Esophagus squamous epithelium (tissue), 5 donors: ENCODE measurements around the gene SYDE2. TPM values are rescaled to one million over a fixed set of nuclear protein-coding genes. Genes with fewer than 3 reads are reported as not detected.

Experiments
- DNase-seq: peaks from one replicate; lab custom pipeline; 2025; lab: John Stamatoyannopoulos, UW
- H3K27ac ChIP-seq, 4 donors: fragments of 200-600 bp; sonication (generic); one replicate each; pipeline ENCODE4 v1.5.1; 2016 to 2019; ENCODE audit warnings: mild to moderate bottlenecking in 1 of 4
- H3K27me3 ChIP-seq, 4 donors: fragments of 200-600 bp; sonication (generic); 1 replicate in 3 of 4; 2 replicates in 1 of 4; pipeline versions ENCODE4 v1.5.1 to v1.6.0; 2017 to 2021; ENCODE audit warnings: antibody characterized with exemption in 1 of 4
- H3K36me3 ChIP-seq, 3 donors: fragments of 200-600 bp; sonication (generic); one replicate each; pipeline ENCODE4 v1.5.1; 2016 to 2019
- H3K4me1 ChIP-seq, 3 donors: fragments of 200-600 bp; sonication (generic); one replicate each; pipeline ENCODE4 v1.5.1; 2017 to 2019
- H3K4me3 ChIP-seq, 4 donors: fragments of 200-600 bp; sonication (generic); 1 replicate in 3 of 4; 2 replicates in 1 of 4; pipeline ENCODE4 v1.5.1; 2016 to 2019; ENCODE audit warnings: mild to moderate bottlenecking in 2 of 4, moderate library complexity in 1 of 4
- H3K9me3 ChIP-seq, 3 donors: fragments of 200-600 bp; sonication (generic); one replicate each; pipeline ENCODE4 v1.5.1; 2016 to 2019
- POLR2A ChIP-seq, 4 donors: fragments of 450-650 bp; IDR thresholded peaks; one replicate each; pipeline ENCODE4 v1.6.1; 2017; ENCODE audit warnings: antibody characterized with exemption in 4 of 4, mild to moderate bottlenecking in 4 of 4, moderate library complexity in 3 of 4
- WGBS, 2 donors: methylation state at CpG; one replicate each; pipeline ENCODE4 v1.1.5; 2018; 5-methylcytosine and 5-hydroxymethylcytosine counted together
- intact Hi-C: fragments of 100-400 bp; cut with DNase I; formaldehyde crosslinking; loops from one replicate; pipeline ENCODE4 v1.15.0; 2022
- total RNA-seq, 4 donors: library from RNA; depleted of rRNA; stranded (reverse); fragments of >200 nt; gene quantifications; one replicate each; pipeline ENCODE4 v1.1.0, GENCODE V29; 2016
- TF ChIP-seq, protein P1 (sequence below), 6 experiments: fragments of 450-650 bp in 4 of 6; fragments of 200-600 bp in 2 of 6; sonication (generic) in 2 of 6; IDR thresholded peaks; one replicate each; pipeline ENCODE4 v1.5.1; 2016 to 2019; ENCODE audit warnings: antibody characterized with exemption in 6 of 6, mild to moderate bottlenecking in 4 of 6, moderate library complexity in 4 of 6
- donor health status: DM: yes; HTN: yes; CAD: no.

SYDE2 gene
- total RNA-seq, 4 donors from 2014 or later: 2.8 to 10.9 (median 4.4) TPM

DNA sequence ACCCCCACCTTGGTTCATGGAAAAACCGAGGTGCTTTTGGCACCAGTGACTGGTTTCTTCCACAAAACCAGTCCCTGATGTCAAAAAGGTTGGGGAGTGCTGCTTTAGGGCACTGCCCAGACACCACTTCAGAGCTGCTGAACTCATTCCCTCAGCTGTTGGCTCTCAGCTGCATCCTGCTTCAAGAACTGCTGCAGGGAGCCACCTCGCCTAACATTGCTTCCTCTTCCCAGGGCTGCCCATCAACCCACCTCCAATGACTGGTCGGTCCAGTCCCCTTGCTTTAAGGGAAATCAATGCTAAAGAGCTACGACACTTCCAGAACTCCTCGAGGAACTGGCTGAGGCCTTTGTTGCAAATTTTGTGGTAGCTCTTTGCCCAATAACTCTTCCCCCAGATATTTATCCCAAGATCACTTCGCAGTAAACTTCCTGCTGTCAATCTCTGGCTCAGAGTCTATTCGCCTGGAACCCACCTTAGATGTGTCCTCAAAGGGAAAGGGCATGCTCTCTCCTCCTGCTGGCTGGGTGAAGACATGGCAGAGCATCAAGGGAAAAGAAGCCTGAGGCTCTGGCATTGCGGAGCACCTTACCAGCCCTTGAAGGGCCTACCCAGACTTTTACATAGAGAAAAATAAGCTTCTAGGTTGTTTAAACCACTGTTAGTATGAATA, 29.6 kb upstream of the SYDE2 start:
- DNase-seq: no peak
- Histone ChIP-seq H3K4me3 (no peak overlapping the region), H3K4me1 (peaks cover 4 to 14% (median 5%) of the 10 kb centered on the region in 3 donors), H3K36me3 (no peaks in the 10 kb centered on the region), H3K27ac (no peak overlapping the region), H3K9me3 (no peaks in the 10 kb centered on the region), H3K27me3 (no peaks in the 10 kb centered on the region)
- no peak for TF ChIP-seq POLR2A (IDR thresholded peaks at IDR 0.05)
- TF ChIP-seq, protein P1, sequence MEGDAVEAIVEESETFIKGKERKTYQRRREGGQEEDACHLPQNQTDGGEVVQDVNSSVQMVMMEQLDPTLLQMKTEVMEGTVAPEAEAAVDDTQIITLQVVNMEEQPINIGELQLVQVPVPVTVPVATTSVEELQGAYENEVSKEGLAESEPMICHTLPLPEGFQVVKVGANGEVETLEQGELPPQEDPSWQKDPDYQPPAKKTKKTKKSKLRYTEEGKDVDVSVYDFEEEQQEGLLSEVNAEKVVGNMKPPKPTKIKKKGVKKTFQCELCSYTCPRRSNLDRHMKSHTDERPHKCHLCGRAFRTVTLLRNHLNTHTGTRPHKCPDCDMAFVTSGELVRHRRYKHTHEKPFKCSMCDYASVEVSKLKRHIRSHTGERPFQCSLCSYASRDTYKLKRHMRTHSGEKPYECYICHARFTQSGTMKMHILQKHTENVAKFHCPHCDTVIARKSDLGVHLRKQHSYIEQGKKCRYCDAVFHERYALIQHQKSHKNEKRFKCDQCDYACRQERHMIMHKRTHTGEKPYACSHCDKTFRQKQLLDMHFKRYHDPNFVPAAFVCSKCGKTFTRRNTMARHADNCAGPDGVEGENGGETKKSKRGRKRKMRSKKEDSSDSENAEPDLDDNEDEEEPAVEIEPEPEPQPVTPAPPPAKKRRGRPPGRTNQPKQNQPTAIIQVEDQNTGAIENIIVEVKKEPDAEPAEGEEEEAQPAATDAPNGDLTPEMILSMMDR (IDR thresholded peaks at IDR 0.05): peak in 1 of 6 experiments; percentile 30
- 85 to 88% methylated on average over 8 of the region's 8 CpGs for WGBS, 2 donors
- intact Hi-C loops: loop anchor here (10.0 kb wide), 1 partner anchor 116 kb away; no protein-coding TSS in a partner anchor

DNA sequence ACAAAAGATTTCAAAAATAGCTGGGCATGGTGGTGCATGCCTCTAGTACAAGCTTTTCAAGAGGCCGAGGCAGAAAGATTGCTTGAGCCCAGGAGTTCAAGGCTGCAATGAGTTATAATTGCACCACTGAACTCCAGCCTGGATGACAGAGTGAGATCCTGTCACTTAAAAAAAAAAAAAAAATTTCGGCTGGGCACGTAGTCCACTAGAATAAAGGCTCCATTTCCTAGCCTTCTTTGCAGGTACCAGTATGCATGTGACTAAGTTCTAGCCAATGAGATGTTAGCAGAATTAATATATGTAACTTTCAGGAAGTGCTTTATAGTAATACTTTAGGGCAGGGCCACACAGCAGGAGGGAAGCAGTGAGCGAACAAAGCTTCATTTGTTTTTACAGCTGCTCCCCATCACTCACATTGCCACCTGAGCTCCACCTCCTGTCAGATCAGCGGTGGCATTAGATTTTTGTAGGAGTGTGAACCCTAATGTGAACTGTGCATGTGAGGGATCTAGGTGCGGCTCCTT, 28.8 kb upstream of the SYDE2 start:
- TF ChIP-seq, protein P1 (IDR thresholded peaks at IDR 0.05): no peak
- no peak for TF ChIP-seq POLR2A (IDR thresholded peaks at IDR 0.05)
- intact Hi-C loops: loop anchor here (10.0 kb wide), 1 partner anchor 115 kb away; no protein-coding TSS in a partner anchor

DNA sequence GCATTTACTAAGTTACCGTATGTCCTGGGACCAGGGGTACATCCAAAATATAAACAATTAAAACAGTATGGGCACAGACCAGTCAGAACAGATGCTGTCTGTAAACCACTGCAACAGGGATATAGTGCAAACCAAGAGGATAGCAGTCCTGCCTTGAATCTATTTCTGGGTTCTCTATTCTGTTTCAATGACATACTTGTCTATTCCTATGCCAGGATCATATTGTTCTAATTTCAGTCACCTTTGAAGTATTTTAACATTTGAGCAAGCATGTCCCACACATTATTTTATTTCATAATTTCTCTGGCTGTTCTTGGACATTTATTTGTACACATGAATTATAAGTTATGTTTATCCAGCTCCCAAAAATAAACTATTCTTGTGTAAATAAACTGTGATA, 28.2 kb upstream of the SYDE2 start:
- peaks cover 15 to 28% (median 16%) of the 10 kb centered on the region in 3 donors for H3K4me1 ChIP-seq
- H3K27ac ChIP-seq: no peak overlapping the region
- H3K9me3 ChIP-seq: no peaks in the 10 kb centered on the region
- no peaks in the 10 kb centered on the region for H3K27me3 ChIP-seq
- WGBS, 2 donors: 32 to 100% methylated on average over 1 of the region's 1 CpG
- no peak for DNase-seq
- H3K4me3 ChIP-seq: no peak overlapping the region
- no peak for TF ChIP-seq POLR2A (IDR thresholded peaks at IDR 0.05)
- TF ChIP-seq, protein P1 (IDR thresholded peaks at IDR 0.05): no peak
- H3K36me3 ChIP-seq: no peaks in the 10 kb centered on the region
- intact Hi-C loops: no loop called here

More for the DNA sequence above, 28.8 kb upstream of the SYDE2 start:
- Histone ChIP-seq H3K9me3 (no peaks in the 10 kb centered on the region), H3K4me3 (no peak overlapping the region), H3K36me3 (no peaks in the 10 kb centered on the region), H3K27ac (no peak overlapping the region), H3K27me3 (no peaks in the 10 kb centered on the region), H3K4me1 (peaks cover 11 to 22% (median 11%) of the 10 kb centered on the region in 3 donors)
- no peak for DNase-seq
- 62 to 68% methylated on average over 6 of the region's 6 CpGs for WGBS, 2 donors

DNA sequence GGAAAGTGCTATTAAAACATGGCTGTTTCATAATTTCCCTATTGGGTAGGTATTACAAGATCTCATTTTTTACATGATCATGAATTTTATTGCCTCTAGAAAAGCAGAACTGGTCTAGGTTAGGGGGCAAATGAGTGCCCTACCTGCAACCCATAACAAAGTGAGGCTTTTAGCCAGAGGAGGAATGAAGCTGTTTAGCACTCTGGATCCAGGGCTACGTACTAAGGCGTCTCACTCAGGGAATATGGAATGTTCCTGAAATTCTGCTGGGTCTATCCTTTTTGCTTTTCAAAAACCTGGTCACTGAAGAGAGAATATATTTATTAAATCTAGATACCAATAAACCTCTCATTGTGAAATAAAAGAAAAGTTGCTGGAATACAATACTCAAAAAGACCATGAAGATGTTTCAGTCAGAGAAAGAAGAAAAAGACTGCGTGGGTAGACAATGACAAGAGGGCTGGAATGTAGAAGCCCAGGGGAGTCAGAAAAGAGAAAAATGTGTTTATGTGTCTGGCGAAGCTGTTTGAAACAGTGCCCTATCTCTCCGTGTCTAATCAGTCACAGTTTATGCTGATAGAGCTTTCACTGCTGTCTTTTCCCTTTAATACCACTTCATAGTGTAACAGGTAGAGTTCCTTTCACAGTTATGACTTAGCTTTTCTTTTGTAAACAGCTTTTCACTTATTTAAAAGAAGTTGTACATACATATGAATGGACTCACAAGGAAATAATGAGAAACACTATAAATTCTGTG, 25.0 kb upstream of the SYDE2 start:
- H3K4me3 ChIP-seq: no peak overlapping the region
- peak overlapping the region in 3 of 4 donors; percentile 10 to 60 (median 48) for H3K27ac ChIP-seq
- H3K36me3 ChIP-seq: no peaks in the 10 kb centered on the region
- intact Hi-C loops: no loop called here
- TF ChIP-seq POLR2A (IDR thresholded peaks at IDR 0.05): no peak
- H3K27me3 ChIP-seq: no peaks in the 10 kb centered on the region
- H3K9me3 ChIP-seq: no peaks in the 10 kb centered on the region
- DNase-seq: no peak
- WGBS, 2 donors: 56 to 59% methylated on average over 5 of the region's 5 CpGs
- H3K4me1 ChIP-seq: peaks cover 15 to 44% (median 20%) of the 10 kb centered on the region in 3 donors

DNA sequence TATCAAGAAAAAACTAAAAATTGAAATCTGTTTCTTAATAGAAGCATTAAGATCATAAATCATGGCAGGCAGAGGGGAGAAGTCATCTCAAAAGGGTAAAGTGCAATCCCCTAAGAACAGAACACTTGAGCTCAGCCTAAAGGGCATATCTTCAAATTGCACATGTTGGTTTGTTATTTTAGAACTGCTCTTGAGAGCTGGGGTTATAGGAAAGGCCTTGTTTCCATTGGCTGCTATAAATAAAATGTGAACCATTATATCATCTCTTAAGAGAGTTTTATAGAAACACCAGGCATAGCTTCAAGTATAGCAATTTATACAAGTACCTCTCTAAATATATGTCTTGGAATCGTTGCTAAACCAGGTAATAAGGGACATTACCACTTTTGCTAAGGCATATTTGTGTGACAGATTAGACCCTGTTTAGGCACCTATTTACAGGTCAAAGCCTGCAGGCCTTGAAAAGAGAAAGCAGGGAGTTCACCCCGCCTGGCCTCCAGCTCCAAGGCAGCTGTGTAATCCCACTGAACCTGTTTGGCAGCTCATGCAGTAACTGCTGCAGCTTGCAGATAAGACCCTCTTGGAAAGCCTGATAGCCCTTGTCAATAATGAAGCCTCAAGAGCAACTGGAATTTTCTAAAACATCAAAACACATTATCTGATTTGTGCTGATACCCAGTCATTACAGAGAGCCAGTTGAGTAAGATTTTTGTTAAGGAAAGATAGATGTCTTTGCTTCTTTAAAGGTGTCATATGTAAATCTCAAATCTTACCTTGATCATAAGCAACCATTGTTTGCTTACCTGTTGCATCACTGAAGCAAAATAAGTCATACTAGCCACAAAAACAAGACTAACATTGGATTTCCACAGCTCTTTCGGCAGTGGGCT, 24.2 kb upstream of the SYDE2 start:
- Histone ChIP-seq H3K4me3 (no peak overlapping the region), H3K27me3 (no peaks in the 10 kb centered on the region), H3K4me1 (peaks cover 15 to 52% (median 23%) of the 10 kb centered on the region in 3 donors), H3K9me3 (no peaks in the 10 kb centered on the region), H3K27ac (peak overlapping the region; percentile 10 to 60 (median 42)), H3K36me3 (no peaks in the 10 kb centered on the region)
- intact Hi-C loops: no loop called here
- TF ChIP-seq, protein P1 (IDR thresholded peaks at IDR 0.05): no peak
- TF ChIP-seq POLR2A (IDR thresholded peaks at IDR 0.05): no peak
- DNase-seq: no peak
- 18 to 39% methylated on average over 3 of the region's 3 CpGs for WGBS, 2 donors
